K562 (cell line): ENCODE results near the gene QRICH1. TPM values are rescaled to one million over a fixed set of nuclear protein-coding genes. Genes with fewer than 3 reads are reported as not detected.
A peak's percentile ranks its signal among the peaks of the same experiment; 100 is the strongest.

Experiments
- FOXJ2 ChIP-seq: fragments of 200-800 bp; sonication (Bioruptor generic); IDR thresholded peaks from 2 replicates; pipeline ENCODE4 v1.6.1; 2016; ENCODE audit warnings: missing genetic modification characterization, missing compliant biosample characterization
- ILF3 ChIP-seq: fragments of 450-650 bp; IDR thresholded peaks from 2 replicates; pipeline ENCODE4 v1.6.1; 2018; ENCODE audit warnings: antibody characterized with exemption, mild to moderate bottlenecking, moderate library complexity, borderline replicate concordance
- KHSRP ChIP-seq: fragments of 450-650 bp; IDR thresholded peaks from 2 replicates; pipeline ENCODE4 v1.6.1; 2017
- MCM3 ChIP-seq: fragments of 450-650 bp; IDR thresholded peaks from 2 replicates; pipeline ENCODE4 v1.6.1; 2016
- MTA3 ChIP-seq: fragments of 450-650 bp; formaldehyde crosslinking; IDR thresholded peaks from 2 replicates; pipeline ENCODE4 v1.6.1; 2017; ENCODE audit warnings: mild to moderate bottlenecking, borderline replicate concordance
- NFE2 ChIP-seq: IDR thresholded peaks from 2 replicates; pipeline ENCODE4 v1.6.1; 2014; ENCODE audit warnings: antibody characterized with exemption, low read depth
- PTRF ChIP-seq: fragments of 450-650 bp; IDR thresholded peaks from 2 replicates; pipeline ENCODE4 v1.6.1; 2016; ENCODE audit warnings: mild to moderate bottlenecking, missing genetic modification characterization, missing compliant biosample characterization
- ZBTB17 ChIP-seq: fragments of 450-650 bp; formaldehyde crosslinking; IDR thresholded peaks from 2 replicates; pipeline ENCODE4 v1.4.0; 2020; ENCODE audit warnings: mild to moderate bottlenecking
- ZNF133 ChIP-seq: fragments of 250-450 bp; sonication (Bioruptor Pico); IDR thresholded peaks from 2 replicates; pipeline ENCODE4 v1.4.0; 2020; ENCODE audit warnings: mild to moderate bottlenecking
- ZNF24 ChIP-seq: fragments of 450-650 bp; IDR thresholded peaks from 2 replicates; pipeline ENCODE4 v1.6.1; 2016
- ZNF384 ChIP-seq: IDR thresholded peaks from 2 replicates; pipeline ENCODE4 v1.6.1; 2012; ENCODE audit warnings: low read depth, low read length, improper control_type of control experiment
- ZNF583 ChIP-seq: fragments of 250-450 bp; sonication (Bioruptor Pico); IDR thresholded peaks from 2 replicates; pipeline ENCODE4 v1.4.0; 2020
- ZNF766 ChIP-seq: fragments of 200-800 bp; sonication (Bioruptor generic); conservative IDR thresholded peaks from 2 replicates; pipeline ENCODE4 v1.6.1; 2016; ENCODE audit warnings: missing genetic modification characterization, missing compliant biosample characterization
- polyA plus RNA-seq, 8 experiments: library from polyadenylated mRNA; depleted of rRNA in 4 of 8; stranded (reverse) in 5 of 8; unstranded in 3 of 8; fragments of >200 nt; fragmentation: Nextera tagmentation in 2 of 8; fragmentation: Illumina TruSeq in 1 of 8; extraction: Ambion mirVana in 2 of 8; extraction: Trizol in 1 of 8; gene quantifications; 2 replicates each; pipeline versions ENCODE4 v1.2.1 to v1.2.3, GENCODE V29; 2011 to 2014; ENCODE audit warnings: inconsistent platforms in 1 of 8, missing spikeins in 1 of 8
- total RNA-seq, 7 experiments: library from RNA; depleted of rRNA in 6 of 7; stranded (reverse); fragments of >200 nt in 6 of 7; fragmentation: Illumina TruSeq in 2 of 7; extraction: Trizol in 2 of 7; gene quantifications; 2 replicates each; pipeline versions ENCODE4 v1.2.1 to v1.2.3, GENCODE V29; 2011 to 2021; ENCODE audit warnings: low replicate concordance in 1 of 7
- TF ChIP-seq, protein P1 (sequence below): fragments of 450-650 bp; IDR thresholded peaks from 2 replicates; pipeline ENCODE4 v1.6.1; 2016; ENCODE audit warnings: missing biosample characterization, missing genetic modification characterization
- TF ChIP-seq, protein P2 (sequence below): fragments of 250-450 bp; sonication (Bioruptor Pico); IDR thresholded peaks from 2 replicates; pipeline ENCODE4 v1.5.0; 2021
- TF ChIP-seq, protein P3 (sequence below): fragments of 450-650 bp; formaldehyde crosslinking; IDR thresholded peaks from 2 replicates; pipeline ENCODE4 v1.4.0; 2020; ENCODE audit warnings: mild to moderate bottlenecking
- TF ChIP-seq, protein P4 (sequence below): sonication (generic); formaldehyde crosslinking; IDR thresholded peaks from 2 replicates; pipeline ENCODE4 v1.8.1; 2023; ENCODE audit warnings: mild to moderate bottlenecking, missing genetic modification reagents
- TF ChIP-seq, protein P5 (sequence below), 3 experiments: IDR thresholded peaks in 2 of 3; conservative IDR thresholded peaks in 1 of 3; 2 replicates each; pipeline ENCODE4 v1.5.1; 2011 to 2012; ENCODE audit warnings: low read length in 3 of 3, mild to moderate bottlenecking in 3 of 3, control low read depth in 2 of 3, improper control_type of control experiment in 1 of 3, inconsistent platforms in 1 of 3, low read depth in 1 of 3, mixed read lengths in 1 of 3, moderate library complexity in 1 of 3; ENCODE audit not compliant: insufficient read depth in 2 of 3
- TF ChIP-seq, protein P6 (sequence below): sonication (generic); formaldehyde crosslinking; IDR thresholded peaks from 2 replicates; pipeline ENCODE4 v1.8.1; 2023; ENCODE audit warnings: mild to moderate bottlenecking, missing genetic modification reagents

The QRICH1 gene
- total and polyA plus RNA-seq, 9 of the 15 experiments (the other 6 are each of a cell fraction or from before 2014, with no cell fraction given) = 20.1 to 99.2 (median 56.7) TPM

DNA sequence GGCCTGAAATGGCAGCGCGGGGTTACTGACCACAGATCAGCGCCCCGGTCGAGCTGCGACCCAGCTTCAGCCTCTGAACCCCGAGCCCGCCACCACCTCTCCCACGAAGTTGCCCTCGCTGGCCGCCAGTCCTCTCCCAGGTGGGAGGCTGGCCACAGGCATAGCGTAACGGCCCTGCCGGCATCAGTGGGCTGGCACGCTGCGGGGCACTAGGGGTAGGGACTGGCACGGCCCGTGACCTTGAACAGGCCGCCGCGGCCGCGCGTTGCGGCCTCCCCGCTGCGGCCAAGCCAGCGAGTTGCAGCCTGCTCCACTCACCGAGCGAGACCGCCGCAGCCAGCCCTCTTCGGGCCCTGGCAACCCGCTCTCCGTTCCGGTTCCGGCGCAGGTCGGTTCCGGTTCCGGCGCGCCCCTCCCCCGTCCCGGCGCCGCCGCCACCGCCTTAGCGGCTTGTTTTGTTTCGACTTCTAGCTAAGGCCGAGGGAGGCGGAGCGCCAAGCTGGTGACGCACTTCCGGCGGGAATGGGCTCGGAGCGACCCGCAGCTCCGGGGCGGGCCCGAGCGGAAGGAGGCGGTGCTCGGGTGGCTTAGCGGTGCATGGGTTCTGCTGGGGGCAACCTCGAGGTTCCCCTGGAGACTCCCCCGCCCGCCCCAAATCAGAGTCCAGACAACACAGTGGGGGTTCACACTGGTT lies 26.7 kb upstream of the QRICH1 start, which contains the start of gene USP19 (continued):
- TF ChIP-seq, protein P1, sequence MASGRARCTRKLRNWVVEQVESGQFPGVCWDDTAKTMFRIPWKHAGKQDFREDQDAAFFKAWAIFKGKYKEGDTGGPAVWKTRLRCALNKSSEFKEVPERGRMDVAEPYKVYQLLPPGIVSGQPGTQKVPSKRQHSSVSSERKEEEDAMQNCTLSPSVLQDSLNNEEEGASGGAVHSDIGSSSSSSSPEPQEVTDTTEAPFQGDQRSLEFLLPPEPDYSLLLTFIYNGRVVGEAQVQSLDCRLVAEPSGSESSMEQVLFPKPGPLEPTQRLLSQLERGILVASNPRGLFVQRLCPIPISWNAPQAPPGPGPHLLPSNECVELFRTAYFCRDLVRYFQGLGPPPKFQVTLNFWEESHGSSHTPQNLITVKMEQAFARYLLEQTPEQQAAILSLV (tag) = no peak
- TF ChIP-seq, protein P2, sequence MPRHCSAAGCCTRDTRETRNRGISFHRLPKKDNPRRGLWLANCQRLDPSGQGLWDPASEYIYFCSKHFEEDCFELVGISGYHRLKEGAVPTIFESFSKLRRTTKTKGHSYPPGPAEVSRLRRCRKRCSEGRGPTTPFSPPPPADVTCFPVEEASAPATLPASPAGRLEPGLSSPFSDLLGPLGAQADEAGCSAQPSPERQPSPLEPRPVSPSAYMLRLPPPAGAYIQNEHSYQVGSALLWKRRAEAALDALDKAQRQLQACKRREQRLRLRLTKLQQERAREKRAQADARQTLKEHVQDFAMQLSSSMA (CRISPR knock-in tag) = no peak
- TF ChIP-seq ZNF24 = no peak
- TF ChIP-seq ZNF384 = no peak
- TF ChIP-seq, protein P3, sequence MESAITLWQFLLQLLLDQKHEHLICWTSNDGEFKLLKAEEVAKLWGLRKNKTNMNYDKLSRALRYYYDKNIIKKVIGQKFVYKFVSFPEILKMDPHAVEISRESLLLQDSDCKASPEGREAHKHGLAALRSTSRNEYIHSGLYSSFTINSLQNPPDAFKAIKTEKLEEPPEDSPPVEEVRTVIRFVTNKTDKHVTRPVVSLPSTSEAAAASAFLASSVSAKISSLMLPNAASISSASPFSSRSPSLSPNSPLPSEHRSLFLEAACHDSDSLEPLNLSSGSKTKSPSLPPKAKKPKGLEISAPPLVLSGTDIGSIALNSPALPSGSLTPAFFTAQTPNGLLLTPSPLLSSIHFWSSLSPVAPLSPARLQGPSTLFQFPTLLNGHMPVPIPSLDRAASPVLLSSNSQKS (CRISPR knock-in tag) = no peak
- TF ChIP-seq, protein P4, sequence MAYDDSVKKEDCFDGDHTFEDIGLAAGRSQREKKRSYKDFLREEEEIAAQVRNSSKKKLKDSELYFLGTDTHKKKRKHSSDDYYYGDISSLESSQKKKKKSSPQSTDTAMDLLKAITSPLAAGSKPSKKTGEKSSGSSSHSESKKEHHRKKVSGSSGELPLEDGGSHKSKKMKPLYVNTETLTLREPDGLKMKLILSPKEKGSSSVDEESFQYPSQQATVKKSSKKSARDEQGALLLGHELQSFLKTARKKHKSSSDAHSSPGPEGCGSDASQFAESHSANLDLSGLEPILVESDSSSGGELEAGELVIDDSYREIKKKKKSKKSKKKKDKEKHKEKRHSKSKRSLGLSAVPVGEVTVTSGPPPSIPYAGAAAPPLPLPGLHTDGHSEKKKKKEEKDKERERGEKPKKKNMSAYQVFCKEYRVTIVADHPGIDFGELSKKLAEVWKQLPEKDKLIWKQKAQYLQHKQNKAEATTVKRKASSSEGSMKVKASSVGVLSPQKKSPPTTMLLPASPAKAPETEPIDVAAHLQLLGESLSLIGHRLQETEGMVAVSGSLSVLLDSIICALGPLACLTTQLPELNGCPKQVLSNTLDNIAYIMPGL (CRISPR knock-in tag) = no peak
- TF ChIP-seq, protein P5, sequence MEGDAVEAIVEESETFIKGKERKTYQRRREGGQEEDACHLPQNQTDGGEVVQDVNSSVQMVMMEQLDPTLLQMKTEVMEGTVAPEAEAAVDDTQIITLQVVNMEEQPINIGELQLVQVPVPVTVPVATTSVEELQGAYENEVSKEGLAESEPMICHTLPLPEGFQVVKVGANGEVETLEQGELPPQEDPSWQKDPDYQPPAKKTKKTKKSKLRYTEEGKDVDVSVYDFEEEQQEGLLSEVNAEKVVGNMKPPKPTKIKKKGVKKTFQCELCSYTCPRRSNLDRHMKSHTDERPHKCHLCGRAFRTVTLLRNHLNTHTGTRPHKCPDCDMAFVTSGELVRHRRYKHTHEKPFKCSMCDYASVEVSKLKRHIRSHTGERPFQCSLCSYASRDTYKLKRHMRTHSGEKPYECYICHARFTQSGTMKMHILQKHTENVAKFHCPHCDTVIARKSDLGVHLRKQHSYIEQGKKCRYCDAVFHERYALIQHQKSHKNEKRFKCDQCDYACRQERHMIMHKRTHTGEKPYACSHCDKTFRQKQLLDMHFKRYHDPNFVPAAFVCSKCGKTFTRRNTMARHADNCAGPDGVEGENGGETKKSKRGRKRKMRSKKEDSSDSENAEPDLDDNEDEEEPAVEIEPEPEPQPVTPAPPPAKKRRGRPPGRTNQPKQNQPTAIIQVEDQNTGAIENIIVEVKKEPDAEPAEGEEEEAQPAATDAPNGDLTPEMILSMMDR (IDR thresholded peaks at IDR 0.05 in 2 of 3, conservative IDR thresholded peaks at IDR 0.05 in 1 of 3; ENCODE audit: insufficient read depth in 2 of 3, low read depth in 1 of 3, low read length in 3 of 3) = no peak
- TF ChIP-seq FOXJ2 (tag) = no peak
- TF ChIP-seq ZNF133 (CRISPR knock-in tag) = no peak
- no peak for TF ChIP-seq ILF3
- TF ChIP-seq NFE2 = no peak
- TF ChIP-seq PTRF (tag) = no peak
- no peak for TF ChIP-seq ZNF583 (CRISPR knock-in tag)
- TF ChIP-seq ZNF766 = no peak
- TF ChIP-seq KHSRP = no peak
- TF ChIP-seq MTA3 = peak; percentile 68; the same call in 1 of the 2 replicates
- TF ChIP-seq, protein P6, sequence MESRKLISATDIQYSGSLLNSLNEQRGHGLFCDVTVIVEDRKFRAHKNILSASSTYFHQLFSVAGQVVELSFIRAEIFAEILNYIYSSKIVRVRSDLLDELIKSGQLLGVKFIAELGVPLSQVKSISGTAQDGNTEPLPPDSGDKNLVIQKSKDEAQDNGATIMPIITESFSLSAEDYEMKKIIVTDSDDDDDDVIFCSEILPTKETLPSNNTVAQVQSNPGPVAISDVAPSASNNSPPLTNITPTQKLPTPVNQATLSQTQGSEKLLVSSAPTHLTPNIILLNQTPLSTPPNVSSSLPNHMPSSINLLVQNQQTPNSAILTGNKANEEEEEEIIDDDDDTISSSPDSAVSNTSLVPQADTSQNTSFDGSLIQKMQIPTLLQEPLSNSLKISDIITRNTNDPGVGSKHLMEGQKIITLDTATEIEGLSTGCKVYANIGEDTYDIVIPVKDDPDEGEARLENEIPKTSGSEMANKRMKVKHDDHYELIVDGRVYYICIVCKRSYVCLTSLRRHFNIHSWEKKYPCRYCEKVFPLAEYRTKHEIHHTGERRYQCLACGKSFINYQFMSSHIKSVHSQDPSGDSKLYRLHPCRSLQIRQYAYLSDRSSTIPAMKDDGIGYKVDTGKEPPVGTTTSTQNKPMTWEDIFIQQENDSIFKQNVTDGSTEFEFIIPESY = no peak
- TF ChIP-seq MCM3 = no peak
- no peak for TF ChIP-seq ZBTB17 (CRISPR knock-in tag)
